Panc1 (cell line): ENCODE measurements around the gene ALDH3A1. TPM values are rescaled to one million over a fixed set of nuclear protein-coding genes. Genes with fewer than 3 reads are reported as not detected.

Experiments
- ATAC-seq: fragments of 200-7000 bp; cut with Tn5 transposase; 2 replicates; pipeline ENCODE4 v1.9.1; 2020; ENCODE audit warnings: mild to moderate bottlenecking, moderate library complexity
- BruUV-seq: library from RNA; stranded (reverse); fragments of 400-500 nt; replicated peaks from 2 replicates; lab custom pipeline; 2021; lab: Mats Ljungman, UMichigan
- CTCF ChIA-PET: fragments of 300-600 bp; sonication (Branson Sonifier 250); formaldehyde crosslinking; loops from one replicate; lab custom pipeline; 2022; ENCODE audit warnings: antibody characterized with exemption; lab: Charles Lee
- POLR2A ChIA-PET: fragments of 300-600 bp; sonication (Branson Sonifier 250); formaldehyde crosslinking; loops from one replicate; lab custom pipeline; 2022; ENCODE audit warnings: antibody characterized with exemption; lab: Charles Lee
- DNase-seq: peaks from one replicate; pipeline ENCODE4 v3.0.0-alpha.2; 2010; ENCODE audit warnings: low read depth, low spot score
- H3K27ac ChIP-seq: 2 replicates; pipeline ENCODE4 v1.5.1; 2011; ENCODE audit warnings: mild to moderate bottlenecking, low read length, inconsistent platforms
- H3K27me3 ChIP-seq: fragments of 200-500 bp; sonication (Bioruptor generic); 2 replicates; pipeline ENCODE4 v1.6.0; 2014; ENCODE audit warnings: low read length, inconsistent platforms; ENCODE audit not compliant: control insufficient read depth, insufficient read depth
- H3K36me3 ChIP-seq: fragments of 200-500 bp; sonication (Bioruptor generic); 2 replicates; pipeline ENCODE4 v1.5.1; 2014; ENCODE audit warnings: inconsistent platforms, mild to moderate bottlenecking, low read length, moderate library complexity; ENCODE audit not compliant: control insufficient read depth, insufficient read depth
- H3K4me1 ChIP-seq: 2 replicates; pipeline ENCODE4 v1.5.1; 2011; ENCODE audit warnings: inconsistent platforms, mild to moderate bottlenecking, low read length, moderate library complexity; ENCODE audit not compliant: control insufficient read depth, insufficient read depth
- H3K4me3 ChIP-seq, 2 experiments: 2 replicates each; pipeline ENCODE4 v1.5.1; 2011 to 2012; ENCODE audit warnings: low read depth in 2 of 2, low read length in 2 of 2, mild to moderate bottlenecking in 2 of 2, inconsistent platforms in 1 of 2, moderate library complexity in 1 of 2
- H3K9me3 ChIP-seq: fragments of 200-500 bp; sonication (Bioruptor generic); 2 replicates; pipeline ENCODE4 v1.5.1; 2014; ENCODE audit warnings: low read depth, mild to moderate bottlenecking, inconsistent platforms, low read length, moderate library complexity; ENCODE audit not compliant: control insufficient read depth, insufficient read depth
- CTCF ChIP-seq: fragments of 450-650 bp; IDR thresholded peaks from 2 replicates; pipeline ENCODE4 v1.5.1; 2017; ENCODE audit warnings: mild to moderate bottlenecking
- POLR2AphosphoS5 ChIP-seq: IDR thresholded peaks from 2 replicates; pipeline ENCODE4 v1.6.1; 2012; ENCODE audit warnings: mild to moderate bottlenecking, low read depth, low read length, moderate library complexity
- REST ChIP-seq, 2 experiments: IDR thresholded peaks; 2 replicates each; pipeline ENCODE4 v1.6.1; 2011 to 2012; ENCODE audit warnings: low read depth in 2 of 2, control low read depth in 1 of 2, low read length in 1 of 2, mild to moderate bottlenecking in 1 of 2, moderate library complexity in 1 of 2; ENCODE audit not compliant: insufficient read depth in 1 of 2
- SIN3A ChIP-seq: IDR thresholded peaks from 2 replicates; pipeline ENCODE4 v1.6.1; 2012; ENCODE audit warnings: low read depth, mild to moderate bottlenecking, low read length, moderate library complexity, borderline replicate concordance; ENCODE audit not compliant: insufficient read depth
- TCF7L2 ChIP-seq: IDR thresholded peaks from 2 replicates; pipeline ENCODE4 v1.6.1; 2011; ENCODE audit warnings: mild to moderate bottlenecking, low read depth, low read length, inconsistent platforms
- in situ Hi-C: cut with HindIII; loops from 2 replicates; pipeline ENCODE4 v1.10.0; 2016; ENCODE audit warnings: low sequenced_read_pairs, low pct_unique_long_range_greater_than_20kb
- intact Hi-C: fragments of 100-400 bp; cut with micrococcal nuclease; formaldehyde crosslinking; loops from one replicate; pipeline ENCODE4 v1.10.0; 2022; ENCODE audit not compliant: unreplicated experiment
- total RNA-seq: library from RNA; stranded (reverse); gene quantifications from one replicate; pipeline ENCODE4 v1.2.1, GENCODE V29; 2021; ENCODE audit not compliant: unreplicated experiment

ALDH3A1 gene
- total RNA-seq, 1 experiment from 2014 or later, result 0.21 TPM

GRCh38 chr17:19742495-19742894, 5.6 kb downstream of the ALDH3A1 start:
- no peak for TF ChIP-seq SIN3A
- TF ChIP-seq TCF7L2, result no peak
- no peak for TF ChIP-seq REST (IDR thresholded peaks at IDR 0.05; ENCODE audit: insufficient read depth in 1 of 2, low read depth in 2 of 2, low read length in 1 of 2)
- TF ChIP-seq POLR2AphosphoS5, result no peak
- no peak for TF ChIP-seq CTCF
- Histone ChIP-seq H3K4me1 (no peaks in the 10 kb centered on the region), H3K36me3 (no peaks in the 10 kb centered on the region), H3K9me3 (no peaks in the 10 kb centered on the region), H3K27me3 (no peaks in the 10 kb centered on the region), H3K27ac (no peak overlapping the region), H3K4me3 (no peak overlapping the region)
- no peak for ATAC-seq
- intact Hi-C loops (no loop called here), in situ Hi-C loops (no loop called here)
- BruUV-seq, result no TSS peak
- ChIA-PET POLR2A (no interaction called here), CTCF (no interaction called here)
- no peak for DNase-seq

GRCh38 chr17:19741832-19742457, 6.2 kb downstream of the ALDH3A1 start:
- Histone ChIP-seq H3K36me3 (no peaks in the 10 kb centered on the region), H3K4me3 (no peak overlapping the region), H3K4me1 (no peaks in the 10 kb centered on the region), H3K27ac (no peak overlapping the region), H3K27me3 (no peaks in the 10 kb centered on the region), H3K9me3 (no peaks in the 10 kb centered on the region)
- no peak for DNase-seq
- in situ Hi-C loops (no loop called here), intact Hi-C loops (no loop called here)
- no peak for ATAC-seq
- no TSS peak for BruUV-seq
- POLR2A ChIA-PET, result no interaction called here
- CTCF ChIA-PET, result no interaction called here
- TF ChIP-seq SIN3A, result no peak
- TF ChIP-seq CTCF, result no peak
- no peak for TF ChIP-seq TCF7L2
